HepG2 (cell line): ENCODE data around the gene TTC39B. TPM values are rescaled to one million over a fixed set of nuclear protein-coding genes. Genes with fewer than 3 reads are reported as not detected.

Experiments used
- ARNT2 ChIP-seq: sonication (generic); formaldehyde crosslinking; IDR thresholded peaks from 2 replicates; pipeline ENCODE4 v1.8.0; 2022; ENCODE audit warnings: mild to moderate bottlenecking, low read depth, missing genetic modification reagents, moderate library complexity
- ATF2 ChIP-seq: sonication (generic); formaldehyde crosslinking; IDR thresholded peaks from 2 replicates; pipeline ENCODE4 v1.4.0; 2020; ENCODE audit warnings: missing genetic modification reagents
- CCAR2 ChIP-seq: fragments of 200-400 bp; formaldehyde crosslinking; optimal IDR thresholded peaks from 2 replicates; pipeline ENCODE3; 2018; ENCODE audit warnings: low read depth, mild to moderate bottlenecking, low read length, moderate library complexity
- ETS1 ChIP-seq: sonication (generic); formaldehyde crosslinking; IDR thresholded peaks from 2 replicates; pipeline ENCODE4 v1.4.0; 2020; ENCODE audit warnings: missing genetic modification reagents
- ISL2 ChIP-seq: sonication (generic); formaldehyde crosslinking; IDR thresholded peaks from 2 replicates; pipeline ENCODE4 v1.5.0; 2020; ENCODE audit warnings: missing genetic modification reagents
- JDP2 ChIP-seq: sonication (generic); formaldehyde crosslinking; IDR thresholded peaks from 2 replicates; pipeline ENCODE4 v1.8.1; 2022; ENCODE audit warnings: missing genetic modification reagents, borderline replicate concordance
- KLF12 ChIP-seq: sonication (generic); formaldehyde crosslinking; IDR thresholded peaks from 2 replicates; pipeline ENCODE4 v1.4.0; 2020; ENCODE audit warnings: missing genetic modification reagents, borderline replicate concordance
- KLF6 ChIP-seq: IDR thresholded peaks from 2 replicates; pipeline ENCODE4 v1.8.0; 2016; ENCODE audit warnings: missing biosample characterization, missing genetic modification reagents
- MXD3 ChIP-seq: IDR thresholded peaks from 2 replicates; pipeline ENCODE4 v1.6.1; 2016; ENCODE audit warnings: mild to moderate bottlenecking, missing biosample characterization, missing genetic modification reagents
- PHB2 ChIP-seq: fragments of 450-650 bp; IDR thresholded peaks from 2 replicates; pipeline ENCODE4 v1.6.1; 2018; ENCODE audit not compliant: partially characterized antibody
- PHF8 ChIP-seq: sonication (generic); formaldehyde crosslinking; IDR thresholded peaks from 2 replicates; pipeline ENCODE4 v1.5.0; 2020; ENCODE audit warnings: missing genetic modification reagents
- POLR2A ChIP-seq, 2 experiments: IDR thresholded peaks; 2 replicates each; pipeline ENCODE4 v1.6.1; 2011; ENCODE audit warnings: low read depth in 2 of 2, low read length in 2 of 2, mild to moderate bottlenecking in 1 of 2, moderate library complexity in 1 of 2; ENCODE audit not compliant: insufficient read depth in 1 of 2
- SMAD1 ChIP-seq: sonication (generic); formaldehyde crosslinking; IDR thresholded peaks from 2 replicates; pipeline ENCODE4 v1.4.0; 2020; ENCODE audit warnings: missing genetic modification reagents, low read depth, mild to moderate bottlenecking, borderline replicate concordance
- SOX6 ChIP-seq, 2 experiments: fragments of 450-650 bp in 1 of 2; sonication (generic) in 1 of 2; formaldehyde crosslinking in 1 of 2; IDR thresholded peaks; 2 replicates each; pipeline versions ENCODE4 v1.4.0 to v1.6.1; 2017 to 2020; ENCODE audit warnings: antibody characterized with exemption in 1 of 2, mild to moderate bottlenecking in 1 of 2, missing genetic modification reagents in 1 of 2
- SP2 ChIP-seq: sonication (generic); formaldehyde crosslinking; IDR thresholded peaks from 2 replicates; pipeline ENCODE4 v1.5.1; 2020; ENCODE audit warnings: mild to moderate bottlenecking, missing genetic modification reagents
- U2AF1 ChIP-seq: fragments of 200-400 bp; formaldehyde crosslinking; optimal IDR thresholded peaks from 2 replicates; pipeline ENCODE3; 2017; ENCODE audit warnings: mild to moderate bottlenecking, low read depth, low read length
- ZBTB4 ChIP-seq: sonication (generic); formaldehyde crosslinking; IDR thresholded peaks from 2 replicates; pipeline ENCODE4 v1.4.0; 2020; ENCODE audit warnings: missing genetic modification reagents, mild to moderate bottlenecking, borderline replicate concordance
- ZBTB7B ChIP-seq: sonication (generic); formaldehyde crosslinking; IDR thresholded peaks from 2 replicates; pipeline ENCODE4 v1.4.0; 2020; ENCODE audit warnings: missing genetic modification reagents
- ZFX ChIP-seq: sonication (generic); formaldehyde crosslinking; IDR thresholded peaks from 2 replicates; pipeline ENCODE4 v1.4.0; 2020; ENCODE audit warnings: mild to moderate bottlenecking, low read depth, missing genetic modification reagents, moderate library complexity
- ZNF232 ChIP-seq: sonication (generic); formaldehyde crosslinking; IDR thresholded peaks from 2 replicates; pipeline ENCODE4 v1.4.0; 2020; ENCODE audit warnings: missing genetic modification reagents, borderline replicate concordance
- ZNF510 ChIP-seq: sonication (generic); formaldehyde crosslinking; IDR thresholded peaks from 2 replicates; pipeline ENCODE4 v1.4.0; 2020; ENCODE audit warnings: low read depth, mild to moderate bottlenecking, missing genetic modification reagents
- ZNF605 ChIP-seq: sonication (generic); formaldehyde crosslinking; IDR thresholded peaks from 2 replicates; pipeline ENCODE4 v1.8.0; 2022; ENCODE audit warnings: mild to moderate bottlenecking, missing genetic modification reagents
- ZNF7 ChIP-seq: IDR thresholded peaks from 2 replicates; pipeline ENCODE4 v1.6.1; 2016; ENCODE audit warnings: missing biosample characterization, missing genetic modification reagents
- ZNF709 ChIP-seq: sonication (generic); formaldehyde crosslinking; IDR thresholded peaks from 2 replicates; pipeline ENCODE4 v1.5.0; 2020; ENCODE audit warnings: mild to moderate bottlenecking, missing genetic modification reagents
- ZNF777 ChIP-seq: sonication (generic); formaldehyde crosslinking; IDR thresholded peaks from 2 replicates; pipeline ENCODE4 v1.4.0; 2020; ENCODE audit warnings: missing genetic modification reagents
- polyA plus RNA-seq, 8 experiments: library from polyadenylated mRNA; depleted of rRNA in 3 of 8; stranded (reverse) in 7 of 8; unstranded in 1 of 8; fragments of >200 nt; fragmentation: Illumina TruSeq in 4 of 8; extraction: Trizol in 4 of 8; gene quantifications; 2 replicates each; pipeline versions ENCODE4 v1.2.1 to v1.2.3, GENCODE V29; 2011 to 2016; ENCODE audit warnings: low read depth in 4 of 8, missing spikeins in 1 of 8, mixed read lengths in 1 of 8; ENCODE audit not compliant: insufficient read depth in 1 of 8
- total RNA-seq, 5 experiments: library from RNA; depleted of rRNA; stranded (reverse); fragments of >200 nt; fragmentation: Illumina TruSeq; extraction: Trizol; gene quantifications; 2 replicates each; pipeline ENCODE4 v1.2.3, GENCODE V29; 2016; ENCODE audit warnings: low read depth in 1 of 5

The TTC39B gene
- total and polyA plus RNA-seq, 2 of the 13 experiments (the other 11 are each of a cell fraction or from before 2014, with no cell fraction given): 14.3 to 19.4 TPM

- no peak for TF ChIP-seq ZBTB4 (CRISPR knock-in tag)
- TF ChIP-seq KLF6 (CRISPR knock-in tag): no peak
- TF ChIP-seq MXD3 (CRISPR knock-in tag): peak; percentile 43; the same call in 1 of the 2 replicates
- peak; percentile 4; the same call in 1 of the 2 replicates for TF ChIP-seq ISL2
- peak; percentile 86 for TF ChIP-seq ZBTB7B
- TF ChIP-seq ETS1 (CRISPR knock-in tag): no peak
- peak; percentile 56; the same call in 1 of the 2 replicates for TF ChIP-seq KLF12
- TF ChIP-seq PHF8: peak; percentile 83
- peak; percentile 52 to 70; a peak in 3 of 4 replicates for TF ChIP-seq POLR2A (IDR thresholded peaks at IDR 0.05; ENCODE audit: insufficient read depth in 1 of 2, low read depth in 2 of 2, low read length in 2 of 2)
- no peak for TF ChIP-seq ARNT2 (CRISPR knock-in tag)
- no peak; the same call in 1 of the 2 replicates for TF ChIP-seq ZNF510 (CRISPR knock-in tag)
- no peak for TF ChIP-seq U2AF1
- TF ChIP-seq CCAR2: no peak
- 0 out of 2 replicates have a peak, but pooled peaks have one; percentile 36 for TF ChIP-seq ZNF232
- peak; percentile 60; the same call in 1 of the 2 replicates for TF ChIP-seq ATF2
- TF ChIP-seq SP2: no peak
- TF ChIP-seq SMAD1: no peak
- peak; percentile 82 for TF ChIP-seq ZNF709 (CRISPR knock-in tag)
- TF ChIP-seq PHB2: no peak
- no peak for TF ChIP-seq JDP2 (CRISPR knock-in tag)
- TF ChIP-seq ZNF777: peak; percentile 46; the same call in 1 of the 2 replicates
- peak; percentile 82 for TF ChIP-seq ZFX (CRISPR knock-in tag)
- no peak for TF ChIP-seq SOX6 (IDR thresholded peaks at IDR 0.05)
- TF ChIP-seq SOX6 (CRISPR knock-in tag; IDR thresholded peaks at IDR 0.05): no peak
- 0 out of 2 replicates have a peak, but pooled peaks have one; percentile 8 for TF ChIP-seq ZNF605 (CRISPR knock-in tag)
- TF ChIP-seq ZNF7: peak; percentile 67; the same call in 1 of the 2 replicates
These were observed at the start of gene TTC39B (continued) for GRCh38 chr9:15306757-15307522.
